Fibroblast of the aortic adventitia (primary cell): ENCODE data around the gene CSAD. TPM values are rescaled to one million over a fixed set of nuclear protein-coding genes. Genes with fewer than 3 reads are reported as not detected.

ENCODE experiments used
- DNase-seq: peaks from one replicate; pipeline ENCODE4 v3.0.0-alpha.2; 2010; ENCODE audit warnings: low read depth
- H3K4me3 ChIP-seq: 2 replicates; pipeline ENCODE4 v1.5.1; 2011; ENCODE audit warnings: low read depth, mild to moderate bottlenecking, control low read depth, low read length, moderate library complexity
- CTCF ChIP-seq: IDR thresholded peaks from 2 replicates; pipeline ENCODE4 v1.5.1; 2011; ENCODE audit warnings: mild to moderate bottlenecking, low read length, control low read depth, inconsistent platforms; ENCODE audit not compliant: insufficient read depth
- total RNA-seq: library from RNA; depleted of rRNA; stranded (reverse); fragments of >200 nt; gene quantifications from 2 replicates; pipeline ENCODE4 v1.2.3, GENCODE V29; 2012; ENCODE audit warnings: low replicate concordance

Gene CSAD
- total RNA-seq: 8.7 and 23.4 TPM in 2 replicates

GRCh38 chr12:53180220-53180930, at the start of gene CSAD, which contains the start of gene ZNF740:
TSS of gene CSAD (minus strand) at chr12:53180925. CDS start at chr12:53173470, 7,455 bp downstream.
TSS of gene ZNF740 (plus strand) at chr12:53180722. CDS start at chr12:53181984, 1,262 bp downstream.
- no peak for TF ChIP-seq CTCF
- DNase-seq: peak; percentile 95
- H3K4me3 ChIP-seq: peak within 1 kb of the TSS; percentile 81

- H3K4me3 ChIP-seq: peak overlapping the region; percentile 6
- no peak for TF ChIP-seq CTCF
- DNase-seq: no peak
Observed at GRCh38 chr12:53230108-53230845, 49.6 kb upstream of the CSAD start.

GRCh38 chr12:53229454-53229853, 48.7 kb upstream of the CSAD start:
- no peak for TF ChIP-seq CTCF
- no peak overlapping the region for H3K4me3 ChIP-seq
- no peak for DNase-seq

- H3K4me3 ChIP-seq: no peak overlapping the region
- no peak for TF ChIP-seq CTCF
- no peak for DNase-seq
Observed at GRCh38 chr12:53227836-53228235, 47.1 kb upstream of the CSAD start.

GRCh38 chr12:53227341-53227740, 46.6 kb upstream of the CSAD start:
- no peak overlapping the region for H3K4me3 ChIP-seq
- DNase-seq: no peak
- TF ChIP-seq CTCF: no peak

- TF ChIP-seq CTCF: no peak
- no peak overlapping the region for H3K4me3 ChIP-seq
- DNase-seq: no peak
Observed at GRCh38 chr12:53226815-53227214, 46.1 kb upstream of the CSAD start.
